HG03097 (cell line): ENCODE measurements around the gene ZNF512B.
"Not testable (repeated sequence)": the region's sequence is repeated elsewhere in the genome, so short reads cannot be mapped to it uniquely, and the experiment has no call there.

Source experiments
- ATAC-seq: cut with Tn5 transposase; IDR thresholded peaks from one replicate; pipeline ENCODE4 v1.9.1; 2021; ENCODE audit not compliant: unreplicated experiment, low FRiP score

Gene ZNF512B, protein sequence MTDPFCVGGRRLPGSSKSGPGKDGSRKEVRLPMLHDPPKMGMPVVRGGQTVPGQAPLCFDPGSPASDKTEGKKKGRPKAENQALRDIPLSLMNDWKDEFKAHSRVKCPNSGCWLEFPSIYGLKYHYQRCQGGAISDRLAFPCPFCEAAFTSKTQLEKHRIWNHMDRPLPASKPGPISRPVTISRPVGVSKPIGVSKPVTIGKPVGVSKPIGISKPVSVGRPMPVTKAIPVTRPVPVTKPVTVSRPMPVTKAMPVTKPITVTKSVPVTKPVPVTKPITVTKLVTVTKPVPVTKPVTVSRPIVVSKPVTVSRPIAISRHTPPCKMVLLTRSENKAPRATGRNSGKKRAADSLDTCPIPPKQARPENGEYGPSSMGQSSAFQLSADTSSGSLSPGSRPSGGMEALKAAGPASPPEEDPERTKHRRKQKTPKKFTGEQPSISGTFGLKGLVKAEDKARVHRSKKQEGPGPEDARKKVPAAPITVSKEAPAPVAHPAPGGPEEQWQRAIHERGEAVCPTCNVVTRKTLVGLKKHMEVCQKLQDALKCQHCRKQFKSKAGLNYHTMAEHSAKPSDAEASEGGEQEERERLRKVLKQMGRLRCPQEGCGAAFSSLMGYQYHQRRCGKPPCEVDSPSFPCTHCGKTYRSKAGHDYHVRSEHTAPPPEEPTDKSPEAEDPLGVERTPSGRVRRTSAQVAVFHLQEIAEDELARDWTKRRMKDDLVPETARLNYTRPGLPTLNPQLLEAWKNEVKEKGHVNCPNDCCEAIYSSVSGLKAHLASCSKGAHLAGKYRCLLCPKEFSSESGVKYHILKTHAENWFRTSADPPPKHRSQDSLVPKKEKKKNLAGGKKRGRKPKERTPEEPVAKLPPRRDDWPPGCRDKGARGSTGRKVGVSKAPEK

DNA sequence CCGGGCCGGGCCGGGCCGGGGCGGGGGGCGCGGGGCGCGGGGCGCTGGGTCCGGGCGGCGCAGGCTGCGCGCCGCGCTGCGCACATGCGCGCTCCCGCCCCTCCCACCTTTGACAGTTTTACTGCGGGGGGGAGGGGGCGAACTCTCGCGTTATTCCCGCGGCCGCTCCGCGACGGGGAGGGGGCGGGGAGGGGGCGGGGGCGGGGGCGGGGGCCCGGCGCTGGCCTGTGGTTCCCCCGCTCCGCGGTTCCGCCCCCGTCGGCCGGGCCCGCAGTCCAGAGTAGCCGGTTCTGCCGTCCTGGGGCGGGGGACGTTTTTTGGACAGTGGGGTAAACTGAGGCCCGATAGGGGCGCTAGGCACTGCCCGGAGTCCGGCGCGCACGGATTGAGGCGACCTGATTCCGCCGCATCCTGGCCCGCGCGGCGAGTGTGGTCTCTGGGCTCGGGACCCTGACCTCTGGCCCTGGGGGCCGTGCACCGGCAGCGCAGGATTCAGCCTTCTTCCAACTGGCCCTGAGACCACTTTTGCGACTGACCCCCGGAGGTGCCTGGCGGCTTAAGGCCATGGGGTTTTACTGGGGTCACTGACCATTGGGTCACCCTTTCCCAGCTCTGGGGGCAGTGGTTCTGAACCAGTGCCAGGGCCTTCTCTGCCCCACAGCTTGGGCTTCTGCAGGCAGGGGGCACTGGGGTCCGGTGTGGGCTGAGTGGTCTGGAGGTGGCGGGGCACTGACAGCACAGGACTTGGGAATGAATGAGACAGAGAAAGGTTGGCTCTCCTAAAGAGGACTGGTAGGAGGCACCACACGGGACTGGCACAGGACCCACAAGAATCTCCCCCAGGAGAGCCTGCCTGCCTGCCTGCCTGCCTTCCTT lies at the start of gene ZNF512B:
Gene ZNF512B (minus strand): TSS at position 93 of the 876 bp plus-strand sequence. CDS start 1,980 bp downstream, outside the sequence.
- ATAC-seq = no peak

DNA sequence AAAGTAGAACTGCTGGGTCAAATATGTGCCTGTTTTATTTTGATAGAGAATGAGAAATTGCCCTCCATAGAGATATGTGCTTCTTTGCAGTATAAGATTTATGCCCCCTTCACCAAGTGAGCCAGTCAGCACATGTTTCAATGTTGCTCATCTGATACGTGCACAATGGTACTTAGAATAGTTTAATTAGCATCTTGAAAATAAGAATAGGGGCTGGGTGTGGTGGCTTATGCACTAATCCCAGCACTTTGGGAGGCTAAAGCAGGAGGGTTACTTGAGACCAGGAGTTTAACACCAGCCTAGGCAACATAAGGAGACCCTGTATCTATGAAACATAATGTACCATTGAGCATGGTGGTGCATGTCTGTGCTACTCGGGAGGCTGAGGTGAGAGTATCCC lies 45.9 kb upstream of the ZNF512B start:
- ATAC-seq = no peak

DNA sequence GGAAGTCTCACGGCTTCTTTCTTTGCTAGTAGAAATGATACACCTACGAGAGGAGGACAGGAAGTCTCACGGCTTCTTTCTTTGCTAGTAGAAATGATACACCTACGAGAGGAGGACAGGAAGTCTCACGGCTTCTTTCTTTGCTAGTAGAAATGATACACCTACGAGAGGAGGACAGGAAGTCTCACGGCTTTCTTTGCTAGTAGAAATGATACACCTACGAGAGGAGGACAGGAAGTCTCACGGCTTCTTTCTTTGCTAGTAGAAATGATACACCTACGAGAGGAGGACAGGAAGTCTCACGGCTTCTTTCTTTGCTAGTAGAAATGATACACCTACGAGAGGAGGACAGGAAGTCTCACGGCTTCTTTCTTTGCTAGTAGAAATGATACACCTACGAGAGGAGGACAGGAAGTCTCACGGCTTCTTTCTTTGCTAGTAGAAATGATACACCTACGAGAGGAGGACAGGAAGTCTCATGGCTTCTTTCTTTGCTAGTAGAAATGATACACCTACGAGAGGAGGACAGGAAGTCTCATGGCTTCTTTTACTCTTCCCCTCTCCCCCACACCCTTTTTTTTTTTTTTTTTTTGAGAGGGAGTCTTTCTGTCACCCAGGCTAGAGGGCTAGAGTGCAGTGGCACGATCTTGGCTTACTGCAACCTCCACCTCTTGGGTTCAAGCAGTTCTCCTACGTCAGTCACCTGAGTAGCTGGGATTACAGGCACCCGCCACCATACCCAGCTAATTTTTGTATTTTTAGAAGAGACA lies 42.8 kb upstream of the ZNF512B start:
- not testable (repeated sequence) for ATAC-seq

DNA sequence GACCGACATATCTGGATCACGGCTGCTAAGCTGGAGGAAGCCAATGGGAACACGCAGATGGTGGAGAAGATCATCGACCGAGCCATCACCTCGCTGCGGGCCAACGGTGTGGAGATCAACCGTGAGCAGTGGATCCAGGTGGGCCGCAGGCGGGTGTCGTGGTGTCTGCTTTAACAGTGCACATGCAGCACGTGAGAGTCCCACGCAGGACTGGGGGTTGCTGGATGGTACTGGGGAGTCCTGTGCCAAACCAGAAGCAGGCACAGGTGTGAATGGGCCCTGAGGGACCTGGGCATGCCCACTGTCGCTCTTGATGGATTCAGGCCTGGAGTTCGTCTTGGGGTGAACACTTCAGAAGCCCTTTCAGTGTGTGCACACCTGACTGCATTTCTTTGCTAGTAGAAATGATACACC lies 41.6 kb upstream of the ZNF512B start:
- peak; percentile 38 for ATAC-seq

DNA sequence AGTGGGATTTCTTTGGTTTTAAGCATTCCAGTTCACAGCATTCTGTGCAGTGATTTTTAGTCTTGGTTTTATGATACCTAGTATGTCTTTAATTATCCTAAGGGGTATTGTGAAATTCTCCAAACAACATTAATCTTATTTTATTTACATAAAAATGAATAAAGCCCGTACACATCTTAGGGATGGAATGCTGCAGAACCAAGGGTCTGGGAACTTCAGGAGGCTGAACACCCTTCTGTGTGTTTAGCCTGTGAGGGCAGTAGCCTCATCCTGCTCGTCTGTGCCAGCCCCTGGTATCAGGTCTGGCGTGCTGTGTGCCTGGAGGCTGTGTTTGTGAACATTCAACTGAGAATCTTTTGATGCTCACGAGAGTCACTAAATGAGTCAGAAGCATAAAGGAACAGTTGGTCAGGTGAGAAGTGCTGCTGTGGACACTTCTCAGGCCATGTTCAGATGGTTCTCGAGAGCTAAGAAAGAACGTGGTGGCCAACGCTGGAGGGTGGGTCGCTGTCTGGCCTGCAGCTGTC lies 41.0 kb upstream of the ZNF512B start:
- ATAC-seq = peak; percentile 52

DNA sequence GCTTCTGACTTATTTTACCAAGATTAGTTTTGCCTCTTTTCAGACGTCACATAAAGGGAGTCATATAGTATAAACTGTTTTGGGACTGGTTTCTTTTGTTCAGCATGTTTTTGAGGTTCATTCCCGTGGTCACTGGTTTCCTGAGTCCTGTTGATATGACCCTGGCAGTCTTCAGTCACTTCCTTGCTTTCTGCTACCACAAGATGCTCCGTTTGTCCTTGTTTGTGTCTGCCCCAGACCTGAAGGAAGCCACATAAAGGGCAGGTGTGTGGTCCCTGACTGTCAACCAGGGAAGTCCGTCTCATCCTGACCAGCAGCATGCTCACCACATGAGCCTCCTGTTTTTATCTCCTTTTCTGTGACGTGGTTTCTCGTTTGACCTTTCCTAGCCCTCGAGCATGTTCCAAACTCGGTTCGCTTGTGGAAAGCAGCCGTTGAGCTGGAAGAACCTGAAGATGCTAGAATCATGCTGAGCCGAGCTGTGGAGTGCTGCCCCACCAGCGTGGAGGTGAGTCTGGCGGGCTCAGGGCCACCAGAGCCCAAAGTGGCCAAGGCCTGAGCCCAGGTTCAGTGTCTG lies 40.2 kb upstream of the ZNF512B start:
- no peak for ATAC-seq

DNA sequence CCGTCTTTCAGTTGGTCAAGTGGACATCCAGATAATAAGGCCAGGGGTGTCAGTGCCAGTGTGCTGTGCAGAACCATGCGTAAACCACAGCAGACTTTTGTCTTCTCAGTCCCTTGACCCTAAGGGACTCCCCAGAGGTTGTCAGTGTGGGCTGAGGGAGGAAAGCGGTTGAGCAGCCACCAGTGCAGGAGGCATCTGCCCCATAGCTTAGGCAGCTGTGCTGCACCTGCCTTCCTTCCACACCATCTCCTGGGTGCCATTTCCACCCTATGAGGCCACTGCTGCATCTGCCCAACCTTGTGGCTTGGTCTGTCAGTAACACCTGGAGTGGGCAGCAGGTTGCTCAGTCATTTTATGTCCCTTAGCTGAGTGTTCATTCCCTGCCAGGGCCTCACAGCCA lies 37.2 kb upstream of the ZNF512B start:
- ATAC-seq = no peak

DNA sequence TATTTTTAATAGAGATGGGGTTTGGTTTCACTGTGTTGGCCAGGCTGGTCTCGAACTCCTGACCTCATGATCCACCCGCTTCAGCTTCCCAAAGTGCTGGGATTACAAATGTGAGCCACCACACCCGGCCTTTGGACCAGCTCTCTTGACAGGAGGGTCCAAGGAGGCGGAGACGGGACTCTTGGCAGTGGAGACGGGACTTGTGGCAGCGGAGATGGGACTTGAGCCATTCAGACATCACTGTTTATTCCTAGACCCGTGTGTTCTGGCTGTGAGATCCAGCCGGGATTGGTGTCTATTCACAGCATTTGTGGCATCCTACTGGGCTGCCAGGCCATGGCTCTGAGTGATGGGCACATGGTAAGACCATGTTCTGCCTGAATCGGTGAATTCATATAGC lies 36.8 kb upstream of the ZNF512B start:
- ATAC-seq = no peak

DNA sequence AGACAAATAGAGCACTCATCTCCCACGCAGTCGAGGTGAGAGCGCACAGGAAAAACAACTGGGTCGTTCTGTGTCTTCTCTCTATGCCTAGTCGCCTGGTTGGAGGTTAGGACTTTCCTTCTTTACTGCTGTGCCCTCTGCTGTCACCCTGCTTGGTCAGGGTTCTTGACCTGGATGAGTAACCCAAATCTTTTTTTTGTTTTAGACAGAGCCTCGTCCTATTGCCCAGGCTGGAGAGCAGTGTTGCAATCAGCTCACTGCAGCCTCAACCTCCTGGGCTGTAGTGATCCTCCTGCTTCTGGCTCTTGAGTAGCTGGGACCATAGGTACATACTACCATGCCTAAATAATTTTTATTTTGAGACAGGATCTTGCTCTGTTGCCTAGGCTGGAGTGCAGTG lies 35.7 kb upstream of the ZNF512B start:
- no peak for ATAC-seq

DNA sequence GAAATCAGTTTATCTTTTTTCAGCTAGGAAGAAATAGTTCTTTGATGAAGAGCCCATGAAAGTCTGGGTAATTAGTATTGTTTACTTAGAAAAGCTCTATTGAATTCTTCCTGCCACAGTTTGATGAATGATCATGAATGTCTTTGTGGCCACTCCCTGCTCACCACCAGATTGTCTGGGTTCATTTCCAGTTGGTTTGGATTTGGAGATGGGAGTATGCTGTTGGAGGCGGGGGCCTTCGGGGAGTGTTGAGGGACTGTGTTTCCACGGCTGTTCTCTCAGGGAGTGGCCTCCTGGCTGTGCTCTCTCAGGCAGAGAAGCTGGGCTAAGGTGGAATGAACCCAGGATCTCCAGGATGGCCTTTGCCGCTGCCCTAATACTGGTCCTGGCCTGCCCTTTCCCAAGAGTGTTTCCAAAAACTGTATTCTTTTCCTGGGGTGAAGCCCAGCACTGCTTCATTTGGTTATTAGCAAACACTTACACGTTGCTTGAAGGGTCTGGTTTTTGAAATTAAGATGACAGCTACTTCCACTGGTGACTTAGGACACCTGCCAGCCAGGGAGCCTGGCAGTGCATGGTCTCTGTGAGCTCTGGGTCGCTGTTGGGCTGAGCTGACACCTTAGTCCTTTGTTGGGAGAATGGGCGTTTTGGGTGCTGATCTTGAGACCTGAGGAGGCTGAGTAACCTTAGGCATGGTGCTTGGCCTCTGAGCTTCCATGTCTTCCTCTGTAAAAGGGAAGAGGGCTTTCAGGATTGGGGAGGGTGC lies 34.4 kb upstream of the ZNF512B start:
- no peak for ATAC-seq

DNA sequence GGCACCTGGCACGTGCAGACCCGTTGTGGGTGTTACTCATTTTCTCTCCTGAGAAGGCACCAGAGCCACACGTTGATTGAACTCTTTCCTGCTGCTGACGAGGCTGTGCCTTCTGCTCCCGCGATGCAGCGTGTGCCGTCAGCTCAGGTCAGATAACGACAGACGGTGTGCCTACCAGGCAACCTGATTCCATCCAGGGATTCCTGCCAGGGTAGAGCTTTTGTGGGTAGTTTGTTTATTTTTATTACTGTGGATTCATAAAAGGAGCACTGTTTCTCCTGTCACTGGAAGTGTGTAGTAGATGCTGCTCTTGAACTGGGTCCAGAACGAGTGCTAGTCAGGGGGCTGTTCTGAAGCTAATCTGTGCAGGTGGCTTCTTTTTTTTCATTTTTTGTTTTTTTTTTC lies 31.9 kb upstream of the ZNF512B start:
- no peak for ATAC-seq

DNA sequence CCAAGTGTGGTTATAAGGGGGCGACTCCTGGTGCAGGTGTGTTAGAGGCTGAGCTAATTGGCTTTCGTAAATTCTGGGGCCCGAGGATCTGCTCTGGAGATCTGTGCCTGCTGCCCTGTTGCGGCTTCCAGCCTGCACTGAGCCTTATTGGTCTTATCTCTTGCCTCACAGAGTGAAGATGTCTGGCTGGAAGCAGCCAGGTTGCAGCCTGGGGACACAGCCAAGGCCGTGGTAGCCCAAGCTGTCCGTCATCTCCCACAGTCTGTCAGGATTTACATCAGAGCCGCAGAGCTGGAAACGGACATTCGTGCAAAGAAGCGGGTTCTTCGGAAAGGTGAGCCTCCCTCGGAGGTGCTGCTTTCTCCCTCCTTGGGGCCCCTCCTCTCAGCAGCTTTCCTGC lies 31.2 kb upstream of the ZNF512B start:
- ATAC-seq = no peak

DNA sequence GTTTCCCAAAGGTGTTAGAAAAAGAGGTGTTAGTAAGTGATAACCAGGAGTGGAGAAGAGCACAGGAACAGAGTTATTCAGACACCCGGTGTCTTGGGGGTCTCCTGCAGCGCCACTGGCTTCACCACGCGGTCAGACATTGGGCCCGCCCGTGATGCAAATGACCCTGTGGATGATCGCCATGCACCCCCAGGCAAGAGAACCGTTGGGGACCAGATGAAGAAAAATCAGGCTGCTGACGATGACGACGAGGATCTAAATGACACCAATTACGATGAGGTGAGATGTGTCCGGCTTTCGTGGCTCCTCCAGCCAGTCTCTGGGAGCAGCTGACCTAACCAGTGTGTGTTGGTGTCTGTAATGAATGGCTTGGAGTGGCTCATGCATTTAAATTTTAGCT lies 13.2 kb upstream of the ZNF512B start:
- ATAC-seq = no peak

DNA sequence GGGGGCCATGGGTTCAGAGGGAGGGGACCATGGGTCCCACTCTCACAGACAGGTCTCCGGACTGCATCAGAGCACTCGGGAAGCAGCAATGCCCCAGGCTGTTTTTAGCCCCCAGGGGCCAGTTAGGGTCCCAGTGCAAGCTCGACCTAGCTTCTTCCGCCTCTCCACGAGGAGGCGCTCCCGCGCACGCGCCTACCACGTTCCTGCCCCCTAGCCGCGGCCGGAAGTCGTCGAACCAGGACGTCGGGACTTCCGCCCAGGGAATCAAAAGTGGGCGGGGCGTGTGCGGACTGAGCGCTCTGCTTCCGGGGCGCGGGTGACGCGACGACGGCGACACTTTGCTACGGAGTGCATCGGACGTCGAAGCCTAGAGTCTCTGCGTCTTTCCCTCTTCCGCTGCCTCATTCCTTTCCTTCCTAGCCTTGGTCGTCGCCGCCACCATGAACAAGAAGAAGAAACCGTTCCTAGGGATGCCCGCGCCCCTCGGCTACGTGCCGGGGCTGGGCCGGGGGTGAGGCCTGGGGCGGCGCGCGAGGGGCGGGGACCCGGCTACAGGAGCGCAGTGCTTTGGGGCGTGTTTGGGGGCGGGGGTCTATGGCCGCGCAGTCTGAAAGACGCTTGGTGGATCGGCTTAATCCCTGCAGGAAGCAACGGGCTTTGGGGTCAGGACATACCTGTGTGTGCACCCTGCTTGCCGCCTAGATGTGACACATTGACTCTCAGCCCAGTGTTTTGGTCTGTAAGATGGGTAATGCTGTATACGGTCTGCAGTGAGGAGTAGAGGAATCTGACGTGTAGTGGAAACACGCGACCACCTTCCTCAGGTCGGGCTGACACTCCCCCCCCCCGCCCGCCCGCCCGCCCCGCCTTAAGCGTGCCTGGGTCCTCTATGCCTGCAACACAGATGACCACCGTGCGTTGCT lies 11.3 kb upstream of the ZNF512B start, which contains the start of gene PRPF6:
Gene PRPF6 (plus strand): TSS at position 327 of the 923 bp plus-strand sequence. CDS start 114 bp downstream, at position 441.
- ATAC-seq = peak; percentile 54

DNA sequence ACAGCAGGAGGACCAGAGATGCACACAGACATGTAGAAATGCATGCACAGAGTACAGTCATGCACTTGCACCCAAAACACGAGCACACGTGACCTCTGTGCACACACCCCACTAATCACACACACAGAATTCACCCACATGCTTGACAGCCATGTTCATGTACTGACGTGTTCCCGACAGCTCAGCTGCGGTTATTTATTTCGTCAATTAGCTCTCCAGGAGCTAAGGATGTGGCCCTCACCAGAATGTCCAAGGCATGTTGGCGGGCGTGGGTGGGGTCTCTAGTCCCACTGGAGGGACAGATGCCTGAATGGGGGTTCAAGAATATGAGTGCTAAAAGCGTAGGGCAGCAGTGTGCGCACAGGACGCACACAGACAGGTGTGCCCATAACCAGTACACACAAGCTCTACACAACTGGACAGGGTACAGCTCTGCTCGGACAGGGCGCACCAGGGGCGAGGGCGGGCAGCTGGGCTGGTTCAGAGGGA lies 10.6 kb upstream of the ZNF512B start:
- ATAC-seq = peak; percentile 5

DNA sequence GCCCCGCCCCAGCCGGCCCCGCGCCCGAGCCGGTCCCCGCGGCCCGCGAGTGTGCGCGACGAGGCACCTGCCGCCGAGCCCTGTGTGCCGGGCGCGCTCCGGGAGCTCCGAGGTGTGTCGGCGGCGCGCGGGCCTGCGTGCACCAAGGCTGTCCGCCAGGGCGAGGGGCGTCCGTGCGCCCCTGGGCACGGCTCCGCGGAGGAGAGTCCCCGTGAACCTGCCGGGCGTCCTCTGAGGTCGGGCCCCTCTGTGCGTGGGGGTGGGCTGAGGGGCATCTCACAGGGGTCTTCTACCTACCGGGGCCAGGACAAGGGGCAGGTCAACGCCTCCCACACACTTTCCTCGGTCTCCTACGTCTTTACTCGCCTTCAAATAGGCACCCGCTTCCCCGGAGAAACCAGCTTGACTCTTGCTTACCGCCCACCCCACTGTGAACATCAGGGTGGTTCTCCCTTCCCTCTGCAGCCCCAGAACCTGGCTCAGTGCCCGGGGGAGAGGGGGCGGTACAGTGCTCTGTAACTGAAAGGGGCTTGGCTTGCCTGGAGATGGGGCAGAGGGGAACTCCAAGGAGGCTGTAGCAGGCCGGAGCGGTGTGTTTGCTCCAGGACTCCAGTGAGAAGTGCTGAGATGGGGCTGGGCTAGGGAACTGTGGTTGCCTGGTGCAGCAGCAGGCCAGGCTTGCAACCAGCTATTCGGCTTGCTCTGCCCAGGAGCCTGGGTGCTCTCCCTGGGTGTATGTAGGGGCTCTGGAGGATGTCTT lies 10.0 kb upstream of the ZNF512B start, which contains the start of gene SAMD10:
Gene SAMD10 (minus strand): TSS at position 86 of the 760 bp plus-strand sequence. CDS start 175 bp downstream, outside the sequence.
- peak; percentile 21 for ATAC-seq
